Panc1 (cell line): ENCODE results near the gene TBX2.

Source experiments
- CTCF ChIP-seq: fragments of 450-650 bp; IDR thresholded peaks from 2 replicates; pipeline ENCODE4 v1.5.1; 2017; ENCODE audit warnings: mild to moderate bottlenecking
- POLR2AphosphoS5 ChIP-seq: IDR thresholded peaks from 2 replicates; pipeline ENCODE4 v1.6.1; 2012; ENCODE audit warnings: mild to moderate bottlenecking, low read depth, low read length, moderate library complexity
- REST ChIP-seq, 2 experiments: IDR thresholded peaks; 2 replicates each; pipeline ENCODE4 v1.6.1; 2011 to 2012; ENCODE audit warnings: low read depth in 2 of 2, control low read depth in 1 of 2, low read length in 1 of 2, mild to moderate bottlenecking in 1 of 2, moderate library complexity in 1 of 2; ENCODE audit not compliant: insufficient read depth in 1 of 2
- SIN3A ChIP-seq: IDR thresholded peaks from 2 replicates; pipeline ENCODE4 v1.6.1; 2012; ENCODE audit warnings: low read depth, mild to moderate bottlenecking, low read length, moderate library complexity, borderline replicate concordance; ENCODE audit not compliant: insufficient read depth
- TCF7L2 ChIP-seq: IDR thresholded peaks from 2 replicates; pipeline ENCODE4 v1.6.1; 2011; ENCODE audit warnings: mild to moderate bottlenecking, low read depth, low read length, inconsistent platforms

- TF ChIP-seq REST (IDR thresholded peaks at IDR 0.05; ENCODE audit: insufficient read depth in 1 of 2, low read depth in 2 of 2, low read length in 1 of 2) (no peak), CTCF (no peak), POLR2AphosphoS5 (no peak), SIN3A (no peak), TCF7L2 (no peak)
Measured at GRCh38 chr17:61419496-61420046, 19.9 kb downstream of the TBX2 start.
